Naive B cell (primary cell): ENCODE data around the gene SLC2A10. TPM values are rescaled to one million over a fixed set of nuclear protein-coding genes. Genes with fewer than 3 reads are reported as not detected.
A peak's percentile ranks its signal among the peaks of the same experiment; 100 is the strongest.

ENCODE experiments used
- ATAC-seq, 2 donors: fragments of 150-1000 bp; cut with Tn5 transposase; 2 replicates each; pipeline ENCODE4 v1.10.0; 2021; ENCODE audit warnings: low read depth in 2 of 2, mild to moderate bottlenecking in 2 of 2, moderate library complexity in 2 of 2
- DNase-seq: peaks from one replicate; pipeline ENCODE4 v3.0.0; 2022
- H3K27ac Mint-ChIP-seq, 6 donors: one replicate each; pipeline ENCODE4 v1.8.0; 2020 to 2022; ENCODE audit warnings: mild to moderate bottlenecking in 6 of 6, mixed read lengths in 6 of 6, moderate library complexity in 5 of 6, inconsistent platforms in 2 of 6
- H3K27me3 Mint-ChIP-seq, 3 donors: one replicate each; pipeline ENCODE4 v1.8.0; 2021 to 2022; ENCODE audit warnings: mixed read lengths in 3 of 3, mild to moderate bottlenecking in 1 of 3
- H3K36me3 Mint-ChIP-seq, 2 donors: one replicate each; pipeline ENCODE4 v1.8.0; 2020 to 2022; ENCODE audit warnings: mixed read lengths in 2 of 2, inconsistent platforms in 1 of 2, mild to moderate bottlenecking in 1 of 2
- H3K4me1 Mint-ChIP-seq, 3 donors: one replicate each; pipeline ENCODE4 v1.8.0; 2020 to 2022; ENCODE audit warnings: mixed read lengths in 3 of 3, inconsistent platforms in 1 of 3, mild to moderate bottlenecking in 1 of 3, moderate library complexity in 1 of 3
- H3K4me3 Mint-ChIP-seq, 8 donors: one replicate each; pipeline ENCODE4 v1.8.0; 2020 to 2022; ENCODE audit warnings: mild to moderate bottlenecking in 8 of 8, mixed read lengths in 8 of 8, moderate library complexity in 8 of 8, inconsistent platforms in 2 of 8
- H3K9me3 Mint-ChIP-seq, 7 donors: one replicate each; pipeline ENCODE4 v1.8.0; 2020 to 2022; ENCODE audit warnings: mixed read lengths in 7 of 7, mild to moderate bottlenecking in 5 of 7, inconsistent platforms in 2 of 7, moderate library complexity in 1 of 7
- polyA plus RNA-seq, 6 donors: library from polyadenylated mRNA; unstranded; fragments of 300-500 nt; fragmentation: Illumina TruSeq; gene quantifications; one replicate each; pipeline ENCODE4 v1.2.3, GENCODE V29; 2021; ENCODE audit warnings: low read depth in 6 of 6

The SLC2A10 gene
- polyA plus RNA-seq, 6 donors from 2014 or later, result not detected

GRCh38 chr20:46739431-46740213 lies 30.2 kb downstream of the SLC2A10 start:
- Mint-ChIP-seq H3K4me3 (no peak overlapping the region), H3K27me3 (peaks cover 23 to 43% (median 29%) of the 10 kb centered on the region in 3 donors), H3K4me1 (no peaks in the 10 kb centered on the region), H3K9me3 (peaks cover 0 to 15% (median 6%) of the 10 kb centered on the region in 7 donors), H3K27ac (peak overlapping the region in 1 of 6 donors; percentile 3), H3K36me3 (no peaks in the 10 kb centered on the region)
- DNase-seq (no peak), ATAC-seq (no peak)

- no peak for ATAC-seq
- H3K36me3 Mint-ChIP-seq, result no peaks in the 10 kb centered on the region
- no peak overlapping the region for H3K27ac Mint-ChIP-seq
- no peak overlapping the region for H3K4me3 Mint-ChIP-seq
- DNase-seq, result no peak
- H3K27me3 Mint-ChIP-seq, result peaks cover 24 to 43% (median 29%) of the 10 kb centered on the region in 3 donors
- H3K4me1 Mint-ChIP-seq, result no peaks in the 10 kb centered on the region
- peaks cover 0 to 16% (median 6%) of the 10 kb centered on the region in 7 donors for H3K9me3 Mint-ChIP-seq
These were observed 30.8 kb downstream of the SLC2A10 start for GRCh38 chr20:46740214-46740609.

GRCh38 chr20:46741924-46742668 lies 32.6 kb downstream of the SLC2A10 start:
- Mint-ChIP-seq H3K27ac (no peak overlapping the region), H3K9me3 (peaks cover 0 to 19% (median 7%) of the 10 kb centered on the region in 7 donors), H3K36me3 (no peaks in the 10 kb centered on the region), H3K27me3 (peaks cover 35 to 52% (median 38%) of the 10 kb centered on the region in 3 donors), H3K4me3 (no peak overlapping the region), H3K4me1 (no peaks in the 10 kb centered on the region)
- no peak for ATAC-seq
- no peak for DNase-seq

GRCh38 chr20:46742669-46743045 lies 33.2 kb downstream of the SLC2A10 start:
- no peak overlapping the region for H3K27ac Mint-ChIP-seq
- no peak overlapping the region for H3K4me3 Mint-ChIP-seq
- H3K27me3 Mint-ChIP-seq, result peaks cover 39 to 58% (median 41%) of the 10 kb centered on the region in 3 donors
- H3K4me1 Mint-ChIP-seq, result no peaks in the 10 kb centered on the region
- H3K9me3 Mint-ChIP-seq, result peaks cover 0 to 19% (median 7%) of the 10 kb centered on the region in 7 donors
- ATAC-seq, result no peak
- H3K36me3 Mint-ChIP-seq, result no peaks in the 10 kb centered on the region
- no peak for DNase-seq

GRCh38 chr20:46743088-46743487 lies 33.6 kb downstream of the SLC2A10 start:
- peaks cover 41 to 56% (median 43%) of the 10 kb centered on the region in 3 donors for H3K27me3 Mint-ChIP-seq
- no peaks in the 10 kb centered on the region for H3K36me3 Mint-ChIP-seq
- peaks cover 0 to 19% (median 7%) of the 10 kb centered on the region in 7 donors for H3K9me3 Mint-ChIP-seq
- no peak overlapping the region for H3K4me3 Mint-ChIP-seq
- ATAC-seq, result no peak
- DNase-seq, result no peak
- H3K4me1 Mint-ChIP-seq, result no peaks in the 10 kb centered on the region
- no peak overlapping the region for H3K27ac Mint-ChIP-seq

- no peaks in the 10 kb centered on the region for H3K36me3 Mint-ChIP-seq
- peak overlapping the region in 1 of 6 donors; percentile 28 for H3K27ac Mint-ChIP-seq
- DNase-seq (no peak), ATAC-seq (no peak)
- H3K9me3 Mint-ChIP-seq, result peaks cover 0 to 5% (median 0%) of the 10 kb centered on the region in 7 donors
- H3K4me1 Mint-ChIP-seq, result no peaks in the 10 kb centered on the region
- peaks cover 26 to 64% (median 60%) of the 10 kb centered on the region in 3 donors for H3K27me3 Mint-ChIP-seq
- no peak overlapping the region for H3K4me3 Mint-ChIP-seq
These were observed 37.6 kb downstream of the SLC2A10 start for GRCh38 chr20:46746956-46747526.

GRCh38 chr20:46749147-46749546 lies 39.7 kb downstream of the SLC2A10 start:
- Mint-ChIP-seq H3K27me3 (peaks cover 25 to 53% (median 49%) of the 10 kb centered on the region in 3 donors), H3K36me3 (no peaks in the 10 kb centered on the region)

GRCh38 chr20:46751856-46752255 lies 42.4 kb downstream of the SLC2A10 start:
- no peak overlapping the region for H3K4me3 Mint-ChIP-seq
- H3K9me3 Mint-ChIP-seq, result peaks cover 0 to 2% (median 0%) of the 10 kb centered on the region in 7 donors
- no peak for ATAC-seq
- no peaks in the 10 kb centered on the region for H3K36me3 Mint-ChIP-seq
- no peak for DNase-seq
- H3K4me1 Mint-ChIP-seq, result no peaks in the 10 kb centered on the region
- H3K27ac Mint-ChIP-seq, result no peak overlapping the region
- peaks cover 24 to 39% (median 38%) of the 10 kb centered on the region in 3 donors for H3K27me3 Mint-ChIP-seq

More at GRCh38 chr20:46749147-46749546, 39.7 kb downstream of the SLC2A10 start:
- H3K4me1 Mint-ChIP-seq, result no peaks in the 10 kb centered on the region
- no peak for ATAC-seq
- no peak overlapping the region for H3K27ac Mint-ChIP-seq
- no peak for DNase-seq
- peaks cover 0 to 5% (median 0%) of the 10 kb centered on the region in 7 donors for H3K9me3 Mint-ChIP-seq
- H3K4me3 Mint-ChIP-seq, result no peak overlapping the region

GRCh38 chr20:46752728-46753127 lies 43.3 kb downstream of the SLC2A10 start:
- peak overlapping the region in 1 of 6 donors; percentile 90 for H3K27ac Mint-ChIP-seq
- no peak for ATAC-seq

GRCh38 chr20:46755483-46756413 lies 46.3 kb downstream of the SLC2A10 start:
- peak overlapping the region in 1 of 6 donors; percentile 31 for H3K27ac Mint-ChIP-seq

More at GRCh38 chr20:46752728-46753127, 43.3 kb downstream of the SLC2A10 start:
- peaks cover 0 to under 1% (median under 1%) of the 10 kb centered on the region in 3 donors for H3K4me1 Mint-ChIP-seq
- H3K9me3 Mint-ChIP-seq, result peaks cover 0 to 2% (median 0%) of the 10 kb centered on the region in 7 donors
- no peak overlapping the region for H3K4me3 Mint-ChIP-seq
- no peak for DNase-seq
- peaks cover 17 to 40% (median 31%) of the 10 kb centered on the region in 3 donors for H3K27me3 Mint-ChIP-seq
- no peaks in the 10 kb centered on the region for H3K36me3 Mint-ChIP-seq

GRCh38 chr20:46756419-46756818 lies 47.0 kb downstream of the SLC2A10 start:
- no peak for DNase-seq
- H3K9me3 Mint-ChIP-seq, result peaks cover 0 to 2% (median 0%) of the 10 kb centered on the region in 7 donors

More at GRCh38 chr20:46755483-46756413, 46.3 kb downstream of the SLC2A10 start:
- H3K4me3 Mint-ChIP-seq, result no peak overlapping the region
- peaks cover 0 to 2% (median 0%) of the 10 kb centered on the region in 7 donors for H3K9me3 Mint-ChIP-seq
- DNase-seq (no peak), ATAC-seq (no peak)
- peaks cover 10 to 39% (median 24%) of the 10 kb centered on the region in 3 donors for H3K27me3 Mint-ChIP-seq
- no peaks in the 10 kb centered on the region for H3K36me3 Mint-ChIP-seq
- H3K4me1 Mint-ChIP-seq, result peaks cover 7 to 10% (median 9%) of the 10 kb centered on the region in 3 donors

GRCh38 chr20:46757135-46757534 lies 47.7 kb downstream of the SLC2A10 start:
- ATAC-seq, result no peak
- Mint-ChIP-seq H3K27ac (peak overlapping the region in 1 of 6 donors; percentile 76), H3K9me3 (peaks cover 0 to 2% (median 0%) of the 10 kb centered on the region in 7 donors)

More at GRCh38 chr20:46756419-46756818, 47.0 kb downstream of the SLC2A10 start:
- no peaks in the 10 kb centered on the region for H3K36me3 Mint-ChIP-seq
- peaks cover 7 to 10% (median 9%) of the 10 kb centered on the region in 3 donors for H3K4me1 Mint-ChIP-seq
- peaks cover 10 to 35% (median 24%) of the 10 kb centered on the region in 3 donors for H3K27me3 Mint-ChIP-seq
- ATAC-seq, result no peak
- H3K4me3 Mint-ChIP-seq, result no peak overlapping the region
- H3K27ac Mint-ChIP-seq, result no peak overlapping the region

More at GRCh38 chr20:46757135-46757534, 47.7 kb downstream of the SLC2A10 start:
- H3K4me1 Mint-ChIP-seq, result peaks cover 7 to 10% (median 9%) of the 10 kb centered on the region in 3 donors
- peaks cover 10 to 31% (median 24%) of the 10 kb centered on the region in 3 donors for H3K27me3 Mint-ChIP-seq
- H3K4me3 Mint-ChIP-seq, result no peak overlapping the region
- DNase-seq, result no peak
- no peaks in the 10 kb centered on the region for H3K36me3 Mint-ChIP-seq
